K562 (cell line): Measurements from ENCODE around the gene FHIT. TPM values are rescaled to one million over a fixed set of nuclear protein-coding genes. Genes with fewer than 3 reads are reported as not detected.

Experiments
- ARID1B ChIP-seq: fragments of 450-650 bp; IDR thresholded peaks from 2 replicates; pipeline ENCODE4 v1.6.1; 2016; ENCODE audit warnings: antibody characterized with exemption, mild to moderate bottlenecking, inconsistent platforms
- ASH1L ChIP-seq: fragments of 450-650 bp; IDR thresholded peaks from 2 replicates; pipeline ENCODE4 v1.6.1; 2018; ENCODE audit warnings: borderline replicate concordance, mild to moderate bottlenecking, low read depth; ENCODE audit not compliant: partially characterized antibody
- BRD9 ChIP-seq: fragments of 450-650 bp; IDR thresholded peaks from 2 replicates; pipeline ENCODE4 v1.6.1; 2018; ENCODE audit warnings: low read depth; ENCODE audit not compliant: partially characterized antibody
- CHD2 ChIP-seq: IDR thresholded peaks from 2 replicates; pipeline ENCODE4 v1.6.1; 2011; ENCODE audit warnings: low read depth, low read length
- HINFP ChIP-seq: fragments of 450-650 bp; conservative IDR thresholded peaks from 2 replicates; pipeline ENCODE4 v1.6.1; 2016; ENCODE audit warnings: missing genetic modification characterization, low read depth, mild to moderate bottlenecking, control low read depth, missing compliant biosample characterization
- KDM5B ChIP-seq: fragments of 200-600 bp; sonication (generic); IDR thresholded peaks from 2 replicates; pipeline ENCODE4 v1.6.1; 2012; ENCODE audit warnings: low read depth, mild to moderate bottlenecking, moderate library complexity, low read length, control low read depth, inconsistent platforms; ENCODE audit not compliant: insufficient replicate concordance
- KHSRP ChIP-seq: fragments of 450-650 bp; IDR thresholded peaks from 2 replicates; pipeline ENCODE4 v1.6.1; 2017
- KLF16 ChIP-seq: IDR thresholded peaks from 2 replicates; pipeline ENCODE4 v1.6.1; 2016; ENCODE audit warnings: antibody characterized with exemption
- MLX ChIP-seq, 2 experiments: fragments of 450-650 bp in 1 of 2; sonication (generic) in 1 of 2; formaldehyde crosslinking; conservative IDR thresholded peaks; 2 replicates each; pipeline versions ENCODE4 v1.4.0 to v1.8.1; 2020 to 2022; ENCODE audit warnings: mild to moderate bottlenecking in 1 of 2, missing genetic modification reagents in 1 of 2
- SUPT5H ChIP-seq: fragments of 450-650 bp; IDR thresholded peaks from 2 replicates; pipeline ENCODE4 v1.6.1; 2016
- XRCC3 ChIP-seq: fragments of 450-650 bp; IDR thresholded peaks from 2 replicates; pipeline ENCODE4 v1.6.1; 2017; ENCODE audit warnings: mild to moderate bottlenecking, moderate library complexity
- ZBTB17 ChIP-seq: fragments of 450-650 bp; formaldehyde crosslinking; IDR thresholded peaks from 2 replicates; pipeline ENCODE4 v1.4.0; 2020; ENCODE audit warnings: mild to moderate bottlenecking
- ZC3H8 ChIP-seq: fragments of 450-650 bp; IDR thresholded peaks from 2 replicates; pipeline ENCODE4 v1.6.1; 2017
- ZKSCAN3 ChIP-seq: fragments of 250-450 bp; sonication (Bioruptor Pico); IDR thresholded peaks from 2 replicates; pipeline ENCODE4 v1.4.0; 2020
- ZNF140 ChIP-seq: fragments of 250-450 bp; sonication (Bioruptor Pico); IDR thresholded peaks from 2 replicates; pipeline ENCODE4 v1.8.0; 2021; ENCODE audit warnings: moderate library complexity, mild to moderate bottlenecking, inconsistent platforms
- ZNF41 ChIP-seq: fragments of 250-450 bp; sonication (Bioruptor Pico); conservative IDR thresholded peaks from 2 replicates; pipeline ENCODE4 v1.4.0; 2020; ENCODE audit warnings: mild to moderate bottlenecking
- polyA plus RNA-seq, 8 experiments: library from polyadenylated mRNA; depleted of rRNA in 4 of 8; stranded (reverse) in 5 of 8; unstranded in 3 of 8; fragments of >200 nt; fragmentation: Nextera tagmentation in 2 of 8; fragmentation: Illumina TruSeq in 1 of 8; extraction: Ambion mirVana in 2 of 8; extraction: Trizol in 1 of 8; gene quantifications; 2 replicates each; pipeline versions ENCODE4 v1.2.1 to v1.2.3, GENCODE V29; 2011 to 2014; ENCODE audit warnings: inconsistent platforms in 1 of 8, missing spikeins in 1 of 8
- total RNA-seq, 7 experiments: library from RNA; depleted of rRNA in 6 of 7; stranded (reverse); fragments of >200 nt in 6 of 7; fragmentation: Illumina TruSeq in 2 of 7; extraction: Trizol in 2 of 7; gene quantifications; 2 replicates each; pipeline versions ENCODE4 v1.2.1 to v1.2.3, GENCODE V29; 2011 to 2021; ENCODE audit warnings: low replicate concordance in 1 of 7
- TF ChIP-seq, protein P1 (sequence below), 2 experiments: fragments of 450-650 bp in 1 of 2; sonication (generic) in 1 of 2; formaldehyde crosslinking in 1 of 2; IDR thresholded peaks in 1 of 2; conservative IDR thresholded peaks in 1 of 2; 2 replicates each; pipeline versions ENCODE4 v1.6.1 to v1.8.1; 2016 to 2023; ENCODE audit warnings: mild to moderate bottlenecking in 2 of 2, moderate library complexity in 2 of 2, inconsistent platforms in 1 of 2, missing genetic modification reagents in 1 of 2
- TF ChIP-seq, protein P2 (sequence below): fragments of 450-650 bp; IDR thresholded peaks from 2 replicates; pipeline ENCODE4 v1.6.1; 2016; ENCODE audit warnings: borderline replicate concordance
- TF ChIP-seq, protein P3 (sequence below): sonication (generic); formaldehyde crosslinking; IDR thresholded peaks from 2 replicates; pipeline ENCODE4 v1.8.0; 2023; ENCODE audit warnings: mild to moderate bottlenecking, missing genetic modification reagents

FHIT gene
- total and polyA plus RNA-seq, 9 of the 15 experiments (the other 6 are each of a cell fraction or from before 2014, with no cell fraction given), result 1.7 to 9.1 (median 4.3) TPM

DNA sequence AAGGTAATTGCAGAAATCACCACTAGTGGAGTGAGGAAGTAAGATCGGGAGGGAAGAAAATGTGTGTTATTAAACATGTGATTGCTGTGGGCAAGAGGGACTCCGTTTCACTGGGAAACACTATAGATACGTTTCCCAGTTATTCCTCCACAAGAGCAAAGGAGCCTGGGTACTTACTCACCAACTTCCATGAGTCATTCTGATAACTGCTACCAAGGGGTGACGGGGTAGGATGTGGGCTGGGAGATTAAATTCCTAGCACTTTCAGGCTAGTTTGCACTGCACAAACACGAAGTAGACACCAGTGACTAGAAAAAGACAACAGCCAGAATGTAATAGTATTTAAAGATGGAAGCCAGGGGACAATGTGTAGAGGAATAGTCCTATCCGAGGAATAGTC is 1388.6 kb downstream of the FHIT start (continued):
- TF ChIP-seq, protein P1, sequence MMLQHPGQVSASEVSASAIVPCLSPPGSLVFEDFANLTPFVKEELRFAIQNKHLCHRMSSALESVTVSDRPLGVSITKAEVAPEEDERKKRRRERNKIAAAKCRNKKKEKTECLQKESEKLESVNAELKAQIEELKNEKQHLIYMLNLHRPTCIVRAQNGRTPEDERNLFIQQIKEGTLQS (IDR thresholded peaks at IDR 0.05), result peak; percentile 55
- TF ChIP-seq, protein P1 (CRISPR knock-in tag; conservative IDR thresholded peaks at IDR 0.05), result no peak
- no peak for TF ChIP-seq ZC3H8
- no peak for TF ChIP-seq BRD9
- TF ChIP-seq ZKSCAN3 (CRISPR knock-in tag), result no peak
- TF ChIP-seq HINFP (tag), result no peak
- TF ChIP-seq SUPT5H, result no peak
- no peak for TF ChIP-seq MLX (CRISPR knock-in tag; conservative IDR thresholded peaks at IDR 0.05)
- no peak for TF ChIP-seq KLF16
- TF ChIP-seq ZNF41 (CRISPR knock-in tag), result no peak
- TF ChIP-seq ZNF140, result no peak
- TF ChIP-seq, protein P2, sequence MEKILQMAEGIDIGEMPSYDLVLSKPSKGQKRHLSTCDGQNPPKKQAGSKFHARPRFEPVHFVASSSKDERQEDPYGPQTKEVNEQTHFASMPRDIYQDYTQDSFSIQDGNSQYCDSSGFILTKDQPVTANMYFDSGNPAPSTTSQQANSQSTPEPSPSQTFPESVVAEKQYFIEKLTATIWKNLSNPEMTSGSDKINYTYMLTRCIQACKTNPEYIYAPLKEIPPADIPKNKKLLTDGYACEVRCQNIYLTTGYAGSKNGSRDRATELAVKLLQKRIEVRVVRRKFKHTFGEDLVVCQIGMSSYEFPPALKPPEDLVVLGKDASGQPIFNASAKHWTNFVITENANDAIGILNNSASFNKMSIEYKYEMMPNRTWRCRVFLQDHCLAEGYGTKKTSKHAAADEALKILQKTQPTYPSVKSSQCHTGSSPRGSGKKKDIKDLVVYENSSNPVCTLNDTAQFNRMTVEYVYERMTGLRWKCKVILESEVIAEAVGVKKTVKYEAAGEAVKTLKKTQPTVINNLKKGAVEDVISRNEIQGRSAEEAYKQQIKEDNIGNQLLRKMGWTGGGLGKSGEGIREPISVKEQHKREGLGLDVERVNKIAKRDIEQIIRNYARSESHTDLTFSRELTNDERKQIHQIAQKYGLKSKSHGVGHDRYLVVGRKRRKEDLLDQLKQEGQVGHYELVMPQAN, result no peak
- no peak for TF ChIP-seq CHD2
- TF ChIP-seq KDM5B, result no peak
- no peak for TF ChIP-seq KHSRP
- TF ChIP-seq ZBTB17 (CRISPR knock-in tag), result no peak
- TF ChIP-seq, protein P3, sequence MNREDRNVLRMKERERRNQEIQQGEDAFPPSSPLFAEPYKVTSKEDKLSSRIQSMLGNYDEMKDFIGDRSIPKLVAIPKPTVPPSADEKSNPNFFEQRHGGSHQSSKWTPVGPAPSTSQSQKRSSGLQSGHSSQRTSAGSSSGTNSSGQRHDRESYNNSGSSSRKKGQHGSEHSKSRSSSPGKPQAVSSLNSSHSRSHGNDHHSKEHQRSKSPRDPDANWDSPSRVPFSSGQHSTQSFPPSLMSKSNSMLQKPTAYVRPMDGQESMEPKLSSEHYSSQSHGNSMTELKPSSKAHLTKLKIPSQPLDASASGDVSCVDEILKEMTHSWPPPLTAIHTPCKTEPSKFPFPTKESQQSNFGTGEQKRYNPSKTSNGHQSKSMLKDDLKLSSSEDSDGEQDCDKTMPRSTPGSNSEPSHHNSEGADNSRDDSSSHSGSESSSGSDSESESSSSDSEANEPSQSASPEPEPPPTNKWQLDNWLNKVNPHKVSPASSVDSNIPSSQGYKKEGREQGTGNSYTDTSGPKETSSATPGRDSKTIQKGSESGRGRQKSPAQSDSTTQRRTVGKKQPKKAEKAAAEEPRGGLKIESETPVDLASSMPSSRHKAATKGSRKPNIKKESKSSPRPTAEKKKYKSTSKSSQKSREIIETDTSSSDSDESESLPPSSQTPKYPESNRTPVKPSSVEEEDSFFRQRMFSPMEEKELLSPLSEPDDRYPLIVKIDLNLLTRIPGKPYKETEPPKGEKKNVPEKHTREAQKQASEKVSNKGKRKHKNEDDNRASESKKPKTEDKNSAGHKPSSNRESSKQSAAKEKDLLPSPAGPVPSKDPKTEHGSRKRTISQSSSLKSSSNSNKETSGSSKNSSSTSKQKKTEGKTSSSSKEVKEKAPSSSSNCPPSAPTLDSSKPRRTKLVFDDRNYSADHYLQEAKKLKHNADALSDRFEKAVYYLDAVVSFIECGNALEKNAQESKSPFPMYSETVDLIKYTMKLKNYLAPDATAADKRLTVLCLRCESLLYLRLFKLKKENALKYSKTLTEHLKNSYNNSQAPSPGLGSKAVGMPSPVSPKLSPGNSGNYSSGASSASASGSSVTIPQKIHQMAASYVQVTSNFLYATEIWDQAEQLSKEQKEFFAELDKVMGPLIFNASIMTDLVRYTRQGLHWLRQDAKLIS (CRISPR knock-in tag), result no peak
- TF ChIP-seq ARID1B, result peak; percentile 48; the same call in 1 of the 2 replicates
- no peak for TF ChIP-seq ASH1L
- TF ChIP-seq XRCC3, result no peak
